T-cell (primary cell): ENCODE results near the gene HOXB7. TPM values are rescaled to one million over a fixed set of nuclear protein-coding genes. Genes with fewer than 3 reads are reported as not detected.

Experiments
- ATAC-seq, 4 experiments: fragments of 200-7000 bp in 3 of 4; fragments of 150-1000 bp in 1 of 4; cut with Tn5 transposase; replicated peaks in 1 of 4; 1 replicate in 3 of 4; 2 replicates in 1 of 4; pipeline ENCODE4 v1.10.0; 2021; ENCODE audit warnings: moderate library complexity in 3 of 4, mild to moderate bottlenecking in 2 of 4, moderate number of reproducible peaks in 1 of 4
- CTCF ChIA-PET, 2 donors: fragments of 300-600 bp; sonication (Branson Sonifier 250); formaldehyde crosslinking; loops; one replicate each; lab custom pipeline; 2022; ENCODE audit warnings: antibody characterized with exemption in 2 of 2; lab: Charles Lee
- POLR2A ChIA-PET, 2 donors: fragments of 300-600 bp; sonication (Branson Sonifier 250); formaldehyde crosslinking; loops; one replicate each; lab custom pipeline; 2022; ENCODE audit warnings: antibody characterized with exemption in 2 of 2; lab: Charles Lee
- DNase-seq, 35 experiments: peaks; one replicate each; pipeline versions ENCODE4 v3.0.0 to v3.0.0-alpha.2; 2013 to 2023
- H3K27ac ChIP-seq: one replicate; pipeline ENCODE4 v1.5.1; 2013; ENCODE audit warnings: low read length
- H3K27me3 ChIP-seq, 2 experiments: replicated peaks in 1 of 2; 1 replicate in 1 of 2; 2 replicates in 1 of 2; pipeline versions ENCODE4 v1.6.1 to v1.7.0; 2013; ENCODE audit warnings: low read length in 1 of 2, mixed read lengths in 1 of 2; ENCODE audit not compliant: control insufficient read depth in 2 of 2, insufficient read depth in 2 of 2; ENCODE audit errors: extremely low read depth in 1 of 2
- H3K36me3 ChIP-seq, 2 donors: 1 replicate in 1 of 2; 2 replicates in 1 of 2; pipeline versions ENCODE4 v1.6.1 to v1.7.0; 2013; ENCODE audit warnings: low read length in 1 of 2; ENCODE audit not compliant: control insufficient read depth in 2 of 2, insufficient read depth in 1 of 2; ENCODE audit errors: extremely low read depth in 1 of 2
- H3K4me1 ChIP-seq, 2 experiments: 1 replicate in 1 of 2; 2 replicates in 1 of 2; pipeline versions ENCODE4 v1.6.1 to v1.7.0; 2013; ENCODE audit warnings: low read length in 2 of 2, mixed read lengths in 1 of 2; ENCODE audit not compliant: insufficient read depth in 2 of 2, control insufficient read depth in 1 of 2; ENCODE audit errors: extremely low read depth in 1 of 2
- H3K4me3 ChIP-seq, 2 donors: 1 replicate in 1 of 2; 2 replicates in 1 of 2; pipeline versions ENCODE4 v1.5.1 to v1.7.0; 2013; ENCODE audit warnings: mild to moderate bottlenecking in 2 of 2, low read length in 1 of 2, moderate library complexity in 1 of 2; ENCODE audit not compliant: control insufficient read depth in 1 of 2; ENCODE audit errors: extremely low read depth in 1 of 2
- H3K9me3 ChIP-seq: 2 replicates; pipeline ENCODE4 v1.7.0; 2013
- H3K27ac Mint-ChIP-seq, 2 donors: one replicate each; pipeline ENCODE4 v1.8.0; 2020 to 2021; ENCODE audit warnings: mild to moderate bottlenecking in 2 of 2, mixed read lengths in 2 of 2
- H3K27me3 Mint-ChIP-seq, 2 donors: one replicate each; pipeline ENCODE4 v1.8.0; 2021 to 2022; ENCODE audit warnings: mixed read lengths in 2 of 2
- H3K36me3 Mint-ChIP-seq: one replicate; pipeline ENCODE4 v1.8.0; 2021; ENCODE audit warnings: mixed read lengths
- H3K4me1 Mint-ChIP-seq, 3 donors: one replicate each; pipeline ENCODE4 v1.8.0; 2020 to 2022; ENCODE audit warnings: mixed read lengths in 3 of 3, mild to moderate bottlenecking in 1 of 3
- H3K4me3 Mint-ChIP-seq, 3 donors: one replicate each; pipeline ENCODE4 v1.8.0; 2020 to 2022; ENCODE audit warnings: mild to moderate bottlenecking in 3 of 3, mixed read lengths in 3 of 3, moderate library complexity in 3 of 3
- H3K9me3 Mint-ChIP-seq, 3 donors: one replicate each; pipeline ENCODE4 v1.8.0; 2020 to 2022; ENCODE audit warnings: mixed read lengths in 3 of 3
- WGBS: methylation state at CpG from one replicate; pipeline ENCODE4 v1.1.5; 2013; ENCODE audit warnings: missing lambda C conversion rate; ENCODE audit not compliant: insufficient coverage; 5-methylcytosine and 5-hydroxymethylcytosine counted together
- total RNA-seq, 35 experiments: library from RNA in 6 of 35; stranded (reverse) in 6 of 35; fragments of 120-200 nt in 1 of 35; gene quantifications; one replicate each; pipeline versions ENCODE4 v1.2.1 to v1.2.4 and lab custom pipeline; 2013 to 2026

Gene HOXB7
- total RNA-seq, 5 donors from 2014 or later (not counting 1 experiment from before 2014, with no cell fraction given): 0.47 to 0.66 (median 0.60) TPM; not detected in 2

DNA sequence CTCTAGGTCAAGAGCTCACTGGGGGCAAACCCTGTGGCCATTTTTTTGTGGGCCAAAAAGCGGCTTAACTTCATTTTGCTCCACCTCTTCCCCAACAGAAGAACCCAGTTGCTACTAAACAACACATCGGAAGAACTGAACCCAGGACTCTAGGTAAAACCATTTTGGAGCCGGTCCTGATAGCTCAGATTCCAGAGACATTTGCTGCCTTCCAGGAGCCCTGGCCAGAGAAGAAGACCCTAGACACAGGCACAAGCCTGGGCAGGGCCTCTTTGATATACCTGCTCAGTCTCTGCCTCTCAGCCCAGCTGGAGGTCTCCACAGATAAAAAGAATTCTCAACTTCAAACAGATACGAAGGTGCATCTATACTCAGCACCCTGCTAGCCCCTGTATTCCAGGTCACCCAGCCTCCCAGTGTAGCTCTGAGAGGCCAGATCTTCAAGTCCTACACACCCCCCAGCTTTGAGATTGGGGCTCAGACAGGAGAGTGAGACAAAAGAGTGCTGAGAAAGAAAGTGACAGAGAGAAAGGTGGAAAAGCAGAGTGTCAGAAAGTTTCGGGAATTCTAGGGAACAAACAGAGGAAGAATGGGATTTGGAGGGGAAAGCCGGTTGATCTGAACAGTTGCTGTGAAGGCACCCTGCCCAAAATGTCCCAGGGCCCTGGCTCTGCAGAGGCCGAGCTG is 21.9 kb upstream of the HOXB7 start:
- peak overlapping the region in 1 of 2 donors; percentile 5 for H3K27ac Mint-ChIP-seq
- H3K27me3 Mint-ChIP-seq: peaks cover 80 to 98% of the 10 kb centered on the region in 2 donors
- DNase-seq: no peak
- Histone ChIP-seq H3K9me3 (no peaks in the 10 kb centered on the region), H3K27me3 (peaks cover 37 to 93% of the 10 kb centered on the region in 2 experiments), H3K27ac (no peak overlapping the region), H3K4me3 (no peak overlapping the region), H3K4me1 (peaks cover 0 to 20% of the 10 kb centered on the region in 2 experiments), H3K36me3 (no peaks in the 10 kb centered on the region)
- ATAC-seq: no peak
- peaks cover 9 to 17% (median 16%) of the 10 kb centered on the region in 3 donors for H3K4me1 Mint-ChIP-seq
- ChIA-PET CTCF (interaction anchor here (0.6 to 1.0 kb wide), 5 partner anchors 9 to 134 kb away, joined by 3 to 8 read pairs (median 4); partner anchors contain the start of genes HOXB13 (in 1 of the 2) and HOXB8 (in 1 of the 2)), POLR2A (no interaction called here)
- WGBS: 79% methylated on average over 5 of the region's 7 CpGs
- no peaks in the 10 kb centered on the region for H3K36me3 Mint-ChIP-seq
- H3K9me3 Mint-ChIP-seq: no peaks in the 10 kb centered on the region
- H3K4me3 Mint-ChIP-seq: peak overlapping the region in 1 of 3 donors; percentile 46

DNA sequence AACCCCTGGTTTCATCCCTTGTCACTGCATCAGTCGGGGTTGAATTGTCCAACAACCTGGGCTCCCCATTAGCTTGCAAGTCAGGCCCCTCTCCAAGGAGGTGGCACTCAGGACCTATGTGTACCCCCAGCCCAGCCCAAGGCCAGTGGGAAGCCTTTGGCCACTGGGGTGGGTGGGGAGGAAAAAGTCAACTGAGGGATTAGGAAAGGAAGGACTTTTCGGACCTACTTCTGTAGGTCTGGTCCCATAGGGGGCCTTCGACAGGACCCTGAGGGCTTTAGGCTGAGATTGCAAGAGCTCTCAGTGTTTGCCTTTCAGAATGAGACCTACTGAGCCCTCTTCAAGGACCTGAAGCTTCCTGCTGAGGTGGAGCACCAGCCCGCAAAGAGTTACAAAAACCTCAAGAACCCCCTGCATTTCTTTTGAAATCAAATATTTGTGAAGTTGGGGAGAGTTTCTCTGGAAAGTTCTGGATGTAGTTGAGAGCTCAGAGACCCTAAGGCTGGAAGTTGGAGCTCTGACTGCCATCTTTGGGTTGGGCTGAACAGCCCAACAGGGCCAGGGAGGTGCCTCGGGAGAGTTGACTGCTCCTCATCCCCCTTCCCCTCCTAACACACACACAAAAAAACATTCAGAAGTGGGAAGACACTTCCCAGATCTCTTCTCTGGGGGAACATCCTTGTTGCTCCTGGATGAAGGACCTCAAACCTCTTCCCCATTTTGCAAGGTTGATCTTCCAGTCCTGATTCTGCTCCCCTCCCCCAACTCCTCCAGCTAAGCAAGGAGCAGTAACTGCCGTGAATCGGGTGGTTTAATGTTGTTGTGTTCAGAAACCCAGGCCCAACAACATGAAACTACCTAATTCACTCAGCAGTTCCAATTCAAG is 21.1 kb upstream of the HOXB7 start:
- H3K4me3 Mint-ChIP-seq: no peak overlapping the region
- H3K9me3 Mint-ChIP-seq: no peaks in the 10 kb centered on the region
- DNase-seq (no peak), ATAC-seq (no peak)
- CTCF ChIA-PET: interaction anchor here (0.6 to 1.0 kb wide), 7 partner anchors 8 to 560 kb away, joined by 3 to 8 read pairs (median 4); partner anchors contain the start of genes HOXB13 (in 1 of the 2) and HOXB8 (in 1 of the 2)
- H3K27ac Mint-ChIP-seq: peak overlapping the region in 1 of 2 donors; percentile 5
- POLR2A ChIA-PET: no interaction called here
- H3K4me1 ChIP-seq: peaks cover 0 to 25% of the 10 kb centered on the region in 2 experiments
- no peak overlapping the region for H3K4me3 ChIP-seq
- peaks cover 75 to 98% of the 10 kb centered on the region in 2 donors for H3K27me3 Mint-ChIP-seq
- H3K27me3 ChIP-seq: peaks cover 40 to 93% of the 10 kb centered on the region in 2 experiments
- 60% methylated on average over 2 of the region's 7 CpGs for WGBS
- H3K36me3 ChIP-seq: no peaks in the 10 kb centered on the region
- H3K36me3 Mint-ChIP-seq: no peaks in the 10 kb centered on the region
- H3K9me3 ChIP-seq: no peaks in the 10 kb centered on the region
- no peak overlapping the region for H3K27ac ChIP-seq
- peaks cover 9 to 18% (median 17%) of the 10 kb centered on the region in 3 donors for H3K4me1 Mint-ChIP-seq

DNA sequence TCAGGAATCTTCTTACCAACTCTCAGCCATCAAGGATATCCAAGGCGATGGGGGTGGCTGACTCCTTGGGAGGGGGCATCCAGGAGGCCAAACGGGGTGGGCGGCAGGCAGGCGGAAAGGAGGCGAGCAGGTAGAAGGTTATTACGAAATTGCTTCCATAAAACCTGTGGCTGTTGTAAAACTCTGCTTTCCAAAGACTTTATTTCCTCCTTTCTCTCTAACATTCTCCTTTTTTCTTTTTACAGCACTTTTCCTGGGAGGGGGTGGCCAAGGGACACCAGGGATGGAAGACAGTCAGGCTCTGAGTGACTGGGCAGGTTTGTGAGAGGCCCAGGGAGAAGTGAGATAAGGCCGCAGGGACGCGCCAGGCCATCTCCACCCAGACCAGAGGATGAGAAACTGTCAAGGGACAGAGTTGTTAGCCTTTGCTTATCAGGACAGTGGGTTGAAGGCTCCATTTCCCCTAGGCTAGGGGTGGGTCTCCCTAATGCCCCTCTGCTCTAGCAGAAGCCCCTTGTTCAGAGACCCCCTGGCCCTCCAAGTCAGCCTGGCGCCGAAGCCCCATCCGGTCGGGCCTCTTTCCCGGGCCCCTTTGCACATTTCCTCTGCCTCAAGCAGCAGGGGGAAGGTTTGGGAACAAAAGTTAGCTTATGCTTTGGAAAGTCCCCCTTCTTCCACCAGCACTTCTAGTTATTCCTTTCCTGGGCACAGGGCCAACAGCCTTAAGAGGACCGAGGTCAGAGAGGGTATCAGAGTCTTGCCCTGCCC is 20.3 kb upstream of the HOXB7 start:
- Histone ChIP-seq H3K27me3 (peaks cover 42 to 93% of the 10 kb centered on the region in 2 experiments), H3K4me3 (no peak overlapping the region), H3K36me3 (no peaks in the 10 kb centered on the region), H3K4me1 (peaks cover 7 to 25% of the 10 kb centered on the region in 2 experiments), H3K9me3 (no peaks in the 10 kb centered on the region), H3K27ac (no peak overlapping the region)
- ChIA-PET POLR2A (no interaction called here), CTCF (interaction anchor here in 1 of 2 donors (0.6 kb wide), 1 partner anchor 560 kb away, joined by 4 read pairs; no protein-coding TSS in a partner anchor)
- DNase-seq: no peak
- no peak overlapping the region for H3K27ac Mint-ChIP-seq
- no peaks in the 10 kb centered on the region for H3K9me3 Mint-ChIP-seq
- WGBS: 90% methylated on average over 4 of the region's 15 CpGs
- H3K4me1 Mint-ChIP-seq: peaks cover 10 to 16% (median 14%) of the 10 kb centered on the region in 3 donors
- H3K27me3 Mint-ChIP-seq: peaks cover 78 to 95% of the 10 kb centered on the region in 2 donors
- ATAC-seq: no peak
- no peaks in the 10 kb centered on the region for H3K36me3 Mint-ChIP-seq
- H3K4me3 Mint-ChIP-seq: no peak overlapping the region

DNA sequence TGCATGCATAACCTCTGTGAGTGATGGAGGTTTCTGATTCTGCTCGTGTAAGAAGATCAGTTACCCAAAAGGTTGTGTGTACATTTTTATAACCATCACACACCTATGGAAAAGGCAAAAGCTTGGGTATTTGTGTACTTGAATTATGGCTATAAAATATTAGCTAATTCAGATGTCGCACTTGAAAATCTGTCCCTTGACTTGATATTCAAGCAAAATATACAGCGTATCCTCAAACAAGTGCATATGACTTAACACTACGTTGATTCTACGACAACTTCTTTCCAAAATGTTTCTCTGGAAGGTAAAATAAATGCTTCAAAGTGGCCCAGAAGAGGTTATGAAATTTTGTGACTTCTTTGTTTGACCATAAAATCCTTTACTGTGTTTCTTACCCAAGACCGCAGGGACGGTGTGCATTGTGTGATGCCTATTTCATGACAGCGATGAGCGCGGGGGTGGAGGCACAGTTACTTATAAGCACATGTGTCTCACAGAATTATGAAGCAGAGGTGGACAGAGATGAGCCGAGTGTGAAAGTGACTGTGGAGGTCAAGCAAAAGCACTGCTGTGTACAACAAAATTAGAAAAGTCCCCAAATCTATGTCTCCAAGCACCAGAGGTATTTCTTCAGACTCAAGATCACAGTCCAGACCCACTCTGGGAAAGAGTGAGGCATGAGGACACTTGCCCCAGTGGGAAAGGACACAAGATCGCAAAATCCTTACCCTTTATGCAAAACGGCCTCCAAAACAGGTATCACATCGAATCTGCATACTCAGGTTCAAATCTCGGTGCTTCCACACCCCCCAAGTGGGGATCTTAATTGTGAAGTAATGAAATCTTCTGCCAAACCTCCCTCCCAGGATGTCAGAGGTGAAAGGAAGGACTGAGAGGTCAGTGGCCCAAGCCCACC is 19.4 kb upstream of the HOXB7 start:
- Histone ChIP-seq H3K27me3 (peaks cover 35 to 93% of the 10 kb centered on the region in 2 experiments), H3K4me3 (no peak overlapping the region), H3K4me1 (peaks cover 8 to 33% of the 10 kb centered on the region in 2 experiments), H3K36me3 (no peaks in the 10 kb centered on the region), H3K9me3 (no peaks in the 10 kb centered on the region), H3K27ac (no peak overlapping the region)
- H3K36me3 Mint-ChIP-seq: no peaks in the 10 kb centered on the region
- peaks cover 16 to 23% (median 18%) of the 10 kb centered on the region in 3 donors for H3K4me1 Mint-ChIP-seq
- H3K9me3 Mint-ChIP-seq: no peaks in the 10 kb centered on the region
- POLR2A ChIA-PET: no interaction called here
- H3K4me3 Mint-ChIP-seq: no peak overlapping the region
- peaks cover 71 to 93% of the 10 kb centered on the region in 2 donors for H3K27me3 Mint-ChIP-seq
- ATAC-seq: no peak
- DNase-seq: no peak
- peak overlapping the region in 1 of 2 donors; percentile 67 for H3K27ac Mint-ChIP-seq
- CTCF ChIA-PET: no interaction called here
- 97% methylated on average over 5 of the region's 15 CpGs for WGBS

DNA sequence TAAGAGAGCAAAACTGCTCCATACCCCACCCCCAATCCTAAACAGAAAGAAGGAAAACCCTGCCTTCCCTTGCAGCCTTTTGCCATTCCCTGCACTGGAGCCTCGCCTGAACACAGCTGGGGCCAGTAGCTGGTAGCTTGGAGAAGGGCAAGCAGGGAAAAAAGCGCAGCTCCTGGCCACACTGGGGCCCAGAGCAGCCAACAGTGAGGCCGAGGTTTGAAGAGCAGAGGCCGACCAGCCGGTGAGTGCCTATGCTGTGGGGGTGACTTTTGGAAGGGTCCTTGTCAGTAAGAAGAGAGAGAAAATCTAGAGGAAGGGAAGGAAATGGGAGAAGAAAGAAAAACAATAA is 18.6 kb upstream of the HOXB7 start:
- Histone ChIP-seq H3K27ac (no peak overlapping the region), H3K27me3 (peaks cover 31 to 93% of the 10 kb centered on the region in 2 experiments), H3K36me3 (no peaks in the 10 kb centered on the region), H3K9me3 (no peaks in the 10 kb centered on the region), H3K4me1 (peaks cover 8 to 39% of the 10 kb centered on the region in 2 experiments), H3K4me3 (no peak overlapping the region)
- WGBS: 71% methylated on average over 5 of the region's 5 CpGs
- ATAC-seq (no peak), DNase-seq (no peak)
- ChIA-PET CTCF (interaction anchor here in 1 of 2 donors (0.6 kb wide), 1 partner anchor 118 kb away, joined by 3 read pairs; no protein-coding TSS in a partner anchor), POLR2A (no interaction called here)
- no peak overlapping the region for H3K27ac Mint-ChIP-seq
- no peaks in the 10 kb centered on the region for H3K36me3 Mint-ChIP-seq
- H3K27me3 Mint-ChIP-seq: peaks cover 63 to 88% of the 10 kb centered on the region in 2 donors
- H3K9me3 Mint-ChIP-seq: no peaks in the 10 kb centered on the region
- H3K4me3 Mint-ChIP-seq: no peak overlapping the region
- H3K4me1 Mint-ChIP-seq: peaks cover 14 to 24% (median 18%) of the 10 kb centered on the region in 3 donors
